ENCODE data around the gene BICC1. TPM values are rescaled to one million over a fixed set of nuclear protein-coding genes. Genes with fewer than 3 reads are reported as not detected.

BICC1 gene
- total RNA-seq, 1 donor from 2014 or later = 9.3 TPM

DNA sequence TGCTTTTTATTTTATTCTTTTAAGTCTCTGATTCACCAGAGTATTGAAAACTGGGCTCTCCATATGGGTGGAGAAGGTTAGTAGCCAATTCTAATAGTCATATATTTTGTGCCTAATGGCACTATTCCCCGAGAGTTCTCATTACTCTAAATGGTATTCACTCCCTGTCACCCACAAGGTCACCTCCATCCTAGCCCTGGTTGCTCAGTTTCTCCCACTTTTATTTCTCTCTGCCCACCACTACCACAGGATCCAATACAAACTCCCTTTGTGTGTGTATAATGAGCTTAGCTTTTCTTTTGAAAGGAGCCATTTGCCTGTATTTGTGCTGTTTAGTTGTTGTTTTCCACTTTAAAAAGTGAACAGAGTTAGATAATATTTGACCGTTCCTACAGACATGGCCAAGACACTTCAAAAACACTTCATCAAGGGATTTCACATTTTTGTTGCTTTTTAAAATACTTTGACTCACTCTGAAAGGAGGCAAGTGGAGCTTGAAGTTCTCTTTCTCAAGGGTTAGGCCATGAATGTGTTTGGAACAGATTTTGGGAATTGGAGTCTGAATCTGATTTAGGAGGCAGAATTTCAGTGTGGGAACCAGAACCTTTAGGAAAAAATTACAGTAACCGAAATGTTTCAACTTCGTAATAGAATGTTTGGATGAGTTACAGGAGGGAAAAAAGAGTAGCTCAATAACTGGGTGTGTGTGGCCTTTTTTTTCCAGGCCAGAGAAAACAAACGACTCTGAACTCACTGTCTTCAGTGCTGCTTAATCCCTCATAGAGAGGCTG lies 321.3 kb downstream of the BICC1 start:
- Histone ChIP-seq H3K36me3 (no peaks in the 10 kb centered on the region), H3K9me3 (no peaks in the 10 kb centered on the region), H3K4me1 (peaks cover 0 to 12% of the 10 kb centered on the region in 2 donors), H3K27me3 (no peaks in the 10 kb centered on the region), H3K27ac (peak overlapping the region; percentile 35 to 66), H3K4me3 (no peak overlapping the region)
- no peak for DNase-seq (ENCODE audit: low spot score in 2 of 2)
- intact Hi-C loops (cut with DNase I) = no loop called here
- TF ChIP-seq CTCF (IDR thresholded peaks at IDR 0.05) = no peak

- no peak for TF ChIP-seq CTCF (IDR thresholded peaks at IDR 0.05)
- DNase-seq (ENCODE audit: low spot score in 2 of 2) = no peak
- H3K36me3 ChIP-seq = no peaks in the 10 kb centered on the region
- H3K4me3 ChIP-seq = no peak overlapping the region
- H3K27ac ChIP-seq = no peak overlapping the region
- peaks cover 0 to 12% of the 10 kb centered on the region in 2 donors for H3K4me1 ChIP-seq
- no peaks in the 10 kb centered on the region for H3K9me3 ChIP-seq
- intact Hi-C loops (cut with DNase I) = no loop called here
- H3K27me3 ChIP-seq = no peaks in the 10 kb centered on the region
Observed at GRCh38 chr10:58836176-58836700, 323.6 kb downstream of the BICC1 start.

DNA sequence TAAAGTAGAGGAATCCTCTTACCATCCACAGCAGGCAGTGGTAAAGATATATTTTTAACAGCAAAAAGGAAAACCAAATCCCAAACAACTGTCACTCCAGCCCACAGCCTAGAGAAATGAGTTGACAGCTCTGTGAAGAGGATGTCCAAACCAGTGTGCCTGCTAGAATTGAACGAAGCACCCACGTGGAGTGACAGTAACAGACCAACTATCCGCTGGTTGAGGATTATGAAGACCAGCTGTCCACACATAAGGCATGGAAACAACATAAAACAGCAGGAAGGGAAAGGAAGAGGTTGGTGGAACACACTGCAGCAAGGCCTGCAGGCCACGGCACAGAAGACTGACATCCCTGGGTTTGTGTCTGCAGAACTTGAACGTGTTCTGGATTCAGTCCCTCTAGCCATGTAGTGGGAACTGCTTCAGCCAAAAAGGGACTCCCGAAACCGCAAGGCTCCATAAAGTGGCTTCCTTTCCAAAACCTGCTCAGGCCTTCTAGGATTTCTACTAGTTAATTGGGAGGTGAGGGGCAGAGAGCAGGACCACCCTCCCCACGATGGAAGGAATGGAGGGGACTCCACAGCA lies 324.4 kb downstream of the BICC1 start:
- DNase-seq (ENCODE audit: low spot score in 2 of 2) = no peak

DNA sequence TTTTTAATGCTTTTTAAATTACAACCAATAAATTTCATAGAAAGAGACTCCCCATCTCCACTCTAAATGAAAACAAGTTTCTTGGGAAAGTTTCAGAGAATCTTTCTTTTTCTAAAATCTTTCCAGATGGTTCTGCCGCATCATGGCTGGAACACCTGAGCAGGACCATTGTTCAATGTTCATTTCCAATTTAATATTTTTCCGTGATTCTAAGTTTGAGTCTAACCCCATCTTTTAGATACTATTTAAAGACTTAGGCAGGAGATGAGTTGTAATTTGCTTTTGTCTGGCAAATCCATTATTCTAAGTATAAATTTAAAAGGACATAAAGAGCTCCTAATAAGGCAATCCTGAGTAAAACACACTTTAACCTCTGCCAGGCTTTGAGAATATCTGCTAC lies 325.2 kb downstream of the BICC1 start:
- H3K36me3 ChIP-seq = no peaks in the 10 kb centered on the region
- no peak overlapping the region for H3K4me3 ChIP-seq
- H3K27me3 ChIP-seq = no peaks in the 10 kb centered on the region
- H3K27ac ChIP-seq = no peak overlapping the region
- DNase-seq (ENCODE audit: low spot score in 2 of 2) = no peak
- peaks cover 0 to 12% of the 10 kb centered on the region in 2 donors for H3K4me1 ChIP-seq
- intact Hi-C loops (cut with DNase I) = no loop called here
- no peak for TF ChIP-seq CTCF (IDR thresholded peaks at IDR 0.05)
- no peaks in the 10 kb centered on the region for H3K9me3 ChIP-seq

More for the DNA sequence above, 324.4 kb downstream of the BICC1 start:
- Histone ChIP-seq H3K36me3 (no peaks in the 10 kb centered on the region), H3K4me1 (peaks cover 0 to 12% of the 10 kb centered on the region in 2 donors), H3K4me3 (no peak overlapping the region), H3K9me3 (no peaks in the 10 kb centered on the region), H3K27ac (no peak overlapping the region), H3K27me3 (no peaks in the 10 kb centered on the region)
- TF ChIP-seq CTCF (IDR thresholded peaks at IDR 0.05) = no peak
- intact Hi-C loops (cut with DNase I) = no loop called here

- DNase-seq (ENCODE audit: low spot score in 2 of 2) = no peak
Observed at GRCh38 chr10:58838561-58839208, 326.0 kb downstream of the BICC1 start.

More at GRCh38 chr10:58838561-58839208, 326.0 kb downstream of the BICC1 start:
- Histone ChIP-seq H3K9me3 (no peaks in the 10 kb centered on the region), H3K4me1 (peaks cover 0 to 9% of the 10 kb centered on the region in 2 donors), H3K36me3 (no peaks in the 10 kb centered on the region), H3K27ac (no peak overlapping the region), H3K27me3 (no peaks in the 10 kb centered on the region), H3K4me3 (no peak overlapping the region)
- intact Hi-C loops (cut with DNase I) = no loop called here
- no peak for TF ChIP-seq CTCF (IDR thresholded peaks at IDR 0.05)

Measured in ascending aorta (tissue), 2 donors.